Activated CD8-positive, alpha-beta memory T cell treated with anti-CD3 and anti-CD28 coated beads for 36 hours (primary cell): ENCODE data around the gene STRIP1. TPM values are rescaled to one million over a fixed set of nuclear protein-coding genes. Genes with fewer than 3 reads are reported as not detected.

Source experiments
- CTCF ChIA-PET: fragments of 350-600 bp; sonication (Branson Sonifier 250); formaldehyde crosslinking; loops from one replicate; lab custom pipeline; 2021; ENCODE audit warnings: antibody characterized with exemption; lab: Charles Lee
- POLR2A ChIA-PET: fragments of 350-600 bp; sonication (Branson Sonifier 250); formaldehyde crosslinking; loops from one replicate; lab custom pipeline; 2021; ENCODE audit warnings: antibody characterized with exemption; lab: Charles Lee
- total RNA-seq, 2 experiments: library from RNA; stranded (reverse); gene quantifications; one replicate each; pipeline ENCODE4 v1.2.3, GENCODE V29; 2021

STRIP1 gene
- total RNA-seq, 2 experiments from 2014 or later, result 32.3 to 32.7 TPM

DNA sequence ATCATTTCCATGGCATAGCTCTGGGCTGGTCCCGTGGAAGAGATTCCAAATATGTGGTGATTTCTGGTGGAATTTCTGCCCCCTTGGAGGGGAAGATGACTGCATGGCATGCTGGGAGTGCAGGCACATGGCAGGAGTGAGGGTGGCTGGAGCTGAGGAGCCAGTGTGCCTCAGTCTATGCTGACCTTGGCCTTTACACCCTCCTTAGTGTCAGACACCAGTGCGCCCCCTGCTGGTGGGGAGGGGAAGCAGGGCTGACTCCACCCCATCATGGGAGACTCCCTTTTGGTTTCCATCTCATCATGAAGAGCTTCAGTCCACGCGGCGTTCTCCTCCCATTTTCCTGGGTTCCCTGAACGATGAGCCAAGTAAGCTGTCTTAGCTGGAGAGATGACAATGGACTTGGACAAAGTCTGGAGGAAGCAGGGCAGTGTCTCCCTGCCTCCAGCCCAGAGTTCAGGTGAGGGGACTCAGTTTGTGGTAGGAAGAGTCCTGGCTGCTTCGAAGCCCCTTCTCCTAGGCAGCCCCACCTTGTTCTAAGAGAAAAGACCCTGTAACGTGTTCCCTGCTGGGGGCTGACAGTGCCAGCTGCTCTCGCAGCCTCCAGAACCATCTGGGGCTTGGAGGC, 25.7 kb downstream of the STRIP1 start:
- CTCF ChIA-PET, result interaction anchor here (0.6 to 2.6 kb wide), 26 partner anchors 9 to 1886 kb away, joined by 3 to 10 read pairs (median 4); partner anchors contain the start of genes KCNC4 and STRIP1
- POLR2A ChIA-PET, result interaction anchor here (1.1 kb wide), 1 partner anchor 26 kb away, joined by 3 read pairs; the partner anchor contains the start of gene STRIP1

DNA sequence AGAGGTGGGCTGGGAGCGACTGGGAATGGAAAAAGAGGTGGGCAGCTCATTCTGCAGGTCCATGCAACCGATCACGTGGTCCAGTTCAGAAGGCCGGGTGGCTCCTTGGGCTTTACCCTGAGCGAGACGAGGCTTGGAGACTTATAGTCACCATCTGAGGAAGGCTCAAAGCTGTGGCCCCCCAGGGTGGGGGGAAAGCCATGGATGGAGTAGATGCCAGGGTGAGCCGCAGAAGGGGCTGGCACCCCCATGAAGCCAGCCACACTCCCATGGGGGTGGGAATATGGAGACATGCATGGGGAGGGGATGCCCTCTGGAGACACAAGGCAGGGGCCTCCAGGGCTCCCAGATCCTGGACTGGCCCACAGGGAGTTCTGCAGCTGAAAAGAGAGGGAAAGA, 26.2 kb downstream of the STRIP1 start:
- ChIA-PET CTCF (interaction anchor here (0.6 to 2.6 kb wide), 22 partner anchors 8 to 1886 kb away, joined by 3 to 10 read pairs (median 4); partner anchors contain the start of genes KCNC4 and STRIP1), POLR2A (interaction anchor here (1.1 kb wide), 1 partner anchor 26 kb away, joined by 3 read pairs; the partner anchor contains the start of gene STRIP1)

DNA sequence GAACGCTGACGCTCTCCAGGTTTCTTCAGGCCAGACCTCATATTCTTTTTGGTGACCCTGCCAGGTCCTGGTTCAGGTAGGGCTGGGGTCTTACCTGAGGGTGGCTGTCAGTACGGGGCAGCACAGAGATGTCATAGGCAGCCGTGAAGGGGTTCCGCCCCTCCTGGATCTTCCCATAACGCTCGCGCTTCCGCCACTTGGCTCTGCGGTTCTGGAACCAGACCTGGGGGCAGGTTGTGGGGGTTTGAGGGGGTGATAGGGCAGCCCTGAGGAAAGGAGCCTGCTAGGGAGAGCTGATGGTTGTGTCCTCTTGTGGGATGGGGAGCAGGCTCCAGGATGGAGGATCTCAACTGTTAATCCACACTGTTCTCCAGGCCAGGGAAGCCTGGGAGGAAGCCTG, 26.9 kb downstream of the STRIP1 start:
- ChIA-PET CTCF (interaction anchor here (1.0 to 1.2 kb wide), 2 partner anchors 12 to 21 kb away, joined by 3 to 4 read pairs; no protein-coding TSS in a partner anchor), POLR2A (no interaction called here)

DNA sequence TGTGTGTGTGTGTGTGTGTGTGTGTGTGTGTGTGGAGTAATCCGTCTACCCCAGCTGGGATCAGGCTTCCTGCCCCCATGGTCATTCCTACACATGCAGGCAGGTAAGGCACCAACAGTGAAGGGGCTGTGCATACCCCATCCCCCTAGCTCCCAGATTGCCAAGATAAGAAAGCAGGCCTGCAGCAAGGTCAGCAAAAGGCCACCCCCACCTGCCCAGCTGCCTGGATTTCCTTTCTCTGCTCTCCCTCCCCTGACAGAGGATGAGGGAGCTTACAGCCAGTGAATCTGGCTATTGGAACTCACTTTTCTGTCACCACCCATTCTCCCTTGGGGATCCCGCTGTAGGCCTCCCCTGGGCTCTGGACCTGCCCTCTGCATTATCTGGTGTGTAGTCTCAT, 28.2 kb downstream of the STRIP1 start:
- ChIA-PET CTCF (interaction anchor here (0.6 to 1.4 kb wide), 3 partner anchors 9 to 42 kb away, joined by 3 to 6 read pairs (median 3); no protein-coding TSS in a partner anchor), POLR2A (no interaction called here)

DNA sequence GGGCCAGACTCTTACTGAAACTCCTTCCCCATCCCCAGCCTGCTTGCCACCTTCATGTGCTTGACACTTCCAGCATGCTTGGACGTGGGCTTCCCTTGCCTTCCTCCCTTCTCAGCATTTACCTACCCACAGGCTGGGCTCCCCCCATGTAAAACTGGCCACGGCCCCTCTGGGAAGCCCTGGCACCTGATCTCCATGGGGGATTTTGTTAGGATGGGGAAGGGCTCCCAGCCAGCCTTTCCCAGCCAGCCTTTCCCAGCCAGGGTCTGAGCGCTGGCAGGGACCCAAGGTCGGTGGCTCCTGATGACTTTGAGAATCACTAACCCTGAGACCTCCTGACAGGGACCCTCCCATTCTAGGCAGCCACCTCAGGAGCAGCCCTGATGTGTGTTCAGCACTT, 29.4 kb downstream of the STRIP1 start:
- CTCF ChIA-PET, result interaction anchor here (1.8 kb wide), 1 partner anchor 10 kb away, joined by 6 read pairs; no protein-coding TSS in a partner anchor
- POLR2A ChIA-PET, result no interaction called here

DNA sequence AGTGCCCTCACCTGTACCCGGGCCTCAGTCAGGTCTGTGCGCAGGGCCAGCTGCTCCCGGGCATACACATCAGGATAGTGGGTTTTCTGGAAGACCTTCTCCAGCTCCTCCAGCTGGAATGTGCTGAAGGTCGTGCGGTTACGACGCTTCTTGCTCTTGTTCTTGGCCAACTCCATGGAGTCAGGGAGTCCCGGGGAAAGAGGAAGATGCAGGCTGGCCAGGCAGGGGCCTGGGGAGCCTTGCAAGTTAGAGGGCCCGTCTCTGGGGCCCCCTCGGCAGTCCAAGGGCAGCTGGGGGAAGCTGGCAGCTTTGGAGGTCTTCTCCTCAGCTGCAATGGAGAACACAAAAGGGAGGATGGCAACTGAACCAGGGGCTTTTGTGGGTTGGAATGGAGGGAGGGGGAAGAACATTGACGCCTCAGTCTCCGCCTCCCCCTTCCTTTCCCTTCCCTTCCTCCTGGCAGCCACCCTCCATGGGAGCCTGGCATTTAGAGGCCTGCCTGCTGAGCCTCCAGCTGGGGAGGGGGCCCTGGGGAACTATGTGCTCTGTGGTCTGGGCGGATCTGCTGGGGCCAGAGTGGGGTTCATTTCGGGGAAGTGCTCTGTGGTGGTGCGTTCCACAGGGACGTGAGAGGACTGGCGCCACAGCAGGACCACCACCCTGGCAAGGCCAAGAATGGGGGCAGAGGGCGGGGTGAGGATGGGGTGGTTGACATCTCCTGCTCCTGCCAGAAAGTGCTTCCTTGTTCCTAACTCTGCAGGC, 30.3 kb downstream of the STRIP1 start:
- ChIA-PET CTCF (interaction anchor here (1.8 kb wide), 1 partner anchor 11 kb away, joined by 6 read pairs; no protein-coding TSS in a partner anchor), POLR2A (no interaction called here)

DNA sequence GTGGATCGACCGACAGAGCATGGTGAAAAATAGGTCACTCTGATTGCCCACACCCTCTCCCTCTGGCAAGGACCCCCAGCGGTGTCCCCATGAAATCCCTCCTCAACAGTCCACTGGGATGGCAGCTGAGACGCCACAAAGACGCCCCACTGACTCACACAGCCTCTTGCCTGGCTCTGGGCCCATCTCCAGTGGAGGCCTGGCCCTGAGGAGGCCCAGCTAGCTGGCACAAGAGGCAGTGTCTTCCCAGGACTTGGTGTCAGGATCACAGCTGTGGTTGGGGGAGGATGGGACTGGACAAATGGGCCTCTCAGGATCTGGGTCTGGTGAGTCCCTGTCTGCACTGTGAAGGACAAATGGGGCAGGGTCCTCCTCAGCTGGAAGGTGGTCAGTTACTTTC, 31.4 kb downstream of the STRIP1 start:
- CTCF ChIA-PET, result interaction anchor here (1.9 kb wide), 1 partner anchor 22 kb away, joined by 9 read pairs; no protein-coding TSS in a partner anchor
- POLR2A ChIA-PET, result no interaction called here

DNA sequence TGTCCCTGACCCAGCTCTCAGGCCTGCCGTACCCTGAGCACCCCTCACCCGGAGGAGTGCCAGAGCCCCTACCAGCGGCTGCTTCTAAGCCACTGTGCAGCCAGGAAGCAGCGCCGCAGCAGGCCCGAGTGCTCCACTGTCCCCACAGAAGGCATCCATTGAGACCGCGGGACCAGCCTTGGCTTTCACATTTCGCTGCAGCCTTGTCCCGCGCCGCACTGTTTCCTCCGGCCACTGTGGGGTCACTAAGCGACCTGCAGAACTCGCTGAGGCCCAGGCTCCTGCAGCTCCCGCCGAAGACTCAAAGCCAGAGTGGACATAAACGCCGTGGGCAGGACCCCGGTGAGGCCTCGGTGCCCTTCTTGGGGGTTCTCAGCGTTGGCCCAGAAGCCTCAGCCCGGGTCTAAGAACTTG, 33.1 kb downstream of the STRIP1 start:
- ChIA-PET CTCF (interaction anchor here (0.8 to 1.9 kb wide), 4 partner anchors 15 to 38 kb away, joined by 3 to 9 read pairs (median 4); no protein-coding TSS in a partner anchor), POLR2A (no interaction called here)

DNA sequence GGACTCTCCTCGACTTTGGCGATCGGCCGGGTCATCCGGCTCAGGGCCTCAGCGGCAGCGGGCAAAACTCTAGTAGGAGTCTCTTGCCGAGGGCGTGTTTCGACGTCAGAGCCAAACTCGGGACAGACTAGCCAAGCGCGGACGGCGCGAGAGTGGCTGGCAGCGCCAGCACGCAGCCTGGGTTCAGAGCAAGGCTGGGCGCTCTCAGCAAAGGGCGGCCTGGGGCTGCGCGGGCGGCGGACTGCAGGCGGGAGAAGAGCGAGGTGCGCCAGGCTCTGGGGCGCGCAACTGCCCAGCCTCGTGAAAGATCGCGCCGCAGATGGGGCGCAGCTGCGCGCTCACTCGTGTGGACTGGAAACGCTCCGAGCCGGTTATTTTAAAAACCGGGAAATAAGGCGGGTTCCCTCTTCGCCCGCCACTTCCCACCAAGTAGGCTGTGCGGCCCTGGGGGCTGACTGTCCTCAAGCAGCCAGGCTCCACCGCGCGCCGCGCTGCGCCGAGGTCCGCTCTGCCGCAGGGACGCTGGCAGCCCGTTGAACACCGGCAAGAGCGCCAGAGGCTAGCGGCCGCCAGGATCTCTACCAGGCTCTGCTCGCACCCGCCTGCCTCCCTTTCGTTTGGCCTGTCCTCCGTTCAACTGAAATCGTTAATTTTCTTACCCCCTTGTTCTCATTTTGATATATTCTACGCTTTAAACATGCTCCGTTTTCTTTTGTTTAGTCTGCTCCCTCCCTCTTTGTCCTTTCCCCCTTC, 33.6 kb downstream of the STRIP1 start:
- ChIA-PET POLR2A (interaction anchor here (0.6 kb wide), 1 partner anchor 30 kb away, joined by 3 read pairs; no protein-coding TSS in a partner anchor), CTCF (interaction anchor here (1.3 to 1.7 kb wide), 4 partner anchors 8 to 39 kb away, joined by 4 to 6 read pairs (median 6); no protein-coding TSS in a partner anchor)

DNA sequence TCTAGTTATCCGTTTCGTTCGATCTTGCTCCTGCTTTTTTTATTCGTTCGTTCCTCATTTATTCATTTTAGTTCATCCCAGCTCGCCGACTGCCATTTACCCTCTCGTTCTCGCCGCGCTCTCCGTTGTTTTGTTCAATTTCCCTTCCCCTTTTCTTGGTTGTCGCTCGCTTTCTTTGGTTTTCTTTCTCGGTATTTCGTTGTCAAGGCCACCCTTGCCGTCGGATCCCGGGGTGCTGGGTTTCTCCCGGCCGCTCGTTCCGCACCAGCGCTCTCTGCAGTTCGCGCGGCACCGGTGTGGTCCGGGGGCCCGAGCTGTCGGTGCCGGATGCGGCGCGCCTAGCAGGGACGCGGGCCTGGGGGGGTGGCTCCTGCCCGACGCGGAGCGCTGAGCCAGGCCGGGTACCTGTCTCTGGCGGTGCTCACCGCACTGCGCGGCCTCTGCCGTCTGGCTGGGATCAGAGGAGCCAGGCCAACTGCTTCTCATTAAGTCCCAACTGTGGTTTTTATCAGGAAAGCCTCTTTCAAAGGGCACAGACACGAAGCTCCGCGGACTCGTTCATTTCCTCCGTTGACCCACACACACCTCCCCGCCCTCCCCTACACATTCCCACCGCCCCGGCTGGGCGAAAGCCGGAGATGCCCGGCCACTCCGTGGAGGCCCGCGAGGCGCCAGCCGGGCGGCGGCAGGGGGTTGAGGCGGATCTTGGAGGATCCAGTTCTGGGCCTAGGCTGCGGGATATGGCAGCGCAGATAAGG, 34.4 kb downstream of the STRIP1 start:
- POLR2A ChIA-PET, result interaction anchor here (0.6 kb wide), 1 partner anchor 31 kb away, joined by 3 read pairs; no protein-coding TSS in a partner anchor
- CTCF ChIA-PET, result interaction anchor here (0.9 to 1.6 kb wide), 3 partner anchors 9 to 47 kb away, joined by 5 to 6 read pairs (median 6); no protein-coding TSS in a partner anchor

DNA sequence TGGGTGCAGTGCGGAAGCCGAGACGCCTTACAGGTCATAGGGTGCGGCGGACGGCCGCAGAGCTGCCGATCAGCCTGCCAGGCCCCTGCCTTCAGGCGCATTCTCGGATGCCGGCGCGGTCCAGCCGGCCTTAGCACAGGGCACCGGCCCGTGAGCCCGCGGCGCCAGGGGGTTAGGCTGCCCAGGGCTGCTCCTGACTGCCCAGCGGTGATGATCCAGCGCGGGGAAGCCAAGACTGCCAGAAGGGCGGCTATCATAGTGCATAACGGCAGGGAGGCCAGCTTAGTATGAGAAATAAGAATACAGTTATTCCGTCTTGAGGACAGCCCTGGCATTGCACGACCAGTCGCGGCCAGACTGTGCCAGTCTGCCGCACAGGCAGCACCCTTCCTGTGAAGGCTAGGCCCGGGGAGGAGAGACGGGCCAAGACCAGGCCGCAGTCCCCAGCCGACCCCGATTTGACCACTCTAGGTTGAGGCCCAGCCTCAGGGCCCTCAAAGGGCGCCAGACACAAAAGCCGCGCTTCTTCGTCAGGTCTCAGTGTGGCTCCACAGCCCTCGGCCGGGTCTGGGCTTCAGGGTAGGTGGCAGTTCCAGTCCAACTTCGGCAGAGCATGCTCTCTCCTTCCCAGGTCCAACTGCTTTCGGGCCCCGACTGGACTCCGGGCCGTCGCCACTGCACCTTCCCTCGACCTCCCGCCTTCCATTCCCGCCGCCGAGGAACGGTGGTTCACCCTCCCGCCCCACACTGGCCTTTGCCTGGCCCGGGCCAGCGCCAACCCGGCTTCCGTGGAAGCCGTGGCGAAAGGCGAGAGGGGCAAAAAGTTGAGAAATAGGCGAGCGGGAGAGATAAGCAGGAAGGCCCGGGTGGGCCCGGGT, 35.2 kb downstream of the STRIP1 start:
- ChIA-PET POLR2A (no interaction called here), CTCF (interaction anchor here (0.9 to 1.6 kb wide), 4 partner anchors 10 to 46 kb away, joined by 5 to 6 read pairs (median 6); no protein-coding TSS in a partner anchor)

DNA sequence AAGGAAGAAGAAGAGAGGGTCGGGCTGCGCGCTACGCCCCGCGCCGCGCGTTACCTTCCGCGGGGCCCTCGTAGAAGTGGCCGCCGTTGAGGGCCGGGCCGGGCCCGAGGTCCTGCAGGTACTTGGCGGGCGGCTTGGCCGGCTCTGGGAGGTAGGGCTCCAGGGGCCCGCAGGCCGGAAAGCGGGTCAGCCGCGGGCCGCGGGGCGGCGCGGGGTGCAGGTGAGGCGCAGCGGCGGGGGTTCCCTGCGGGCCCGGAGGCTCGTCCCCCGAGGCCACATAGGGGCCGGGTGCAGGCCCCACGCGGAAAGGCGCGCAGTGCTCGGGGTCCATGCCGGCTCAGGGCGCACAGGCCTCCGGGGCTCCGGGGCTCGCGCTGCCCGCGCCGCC, 35.9 kb downstream of the STRIP1 start:
- POLR2A ChIA-PET, result no interaction called here

DNA sequence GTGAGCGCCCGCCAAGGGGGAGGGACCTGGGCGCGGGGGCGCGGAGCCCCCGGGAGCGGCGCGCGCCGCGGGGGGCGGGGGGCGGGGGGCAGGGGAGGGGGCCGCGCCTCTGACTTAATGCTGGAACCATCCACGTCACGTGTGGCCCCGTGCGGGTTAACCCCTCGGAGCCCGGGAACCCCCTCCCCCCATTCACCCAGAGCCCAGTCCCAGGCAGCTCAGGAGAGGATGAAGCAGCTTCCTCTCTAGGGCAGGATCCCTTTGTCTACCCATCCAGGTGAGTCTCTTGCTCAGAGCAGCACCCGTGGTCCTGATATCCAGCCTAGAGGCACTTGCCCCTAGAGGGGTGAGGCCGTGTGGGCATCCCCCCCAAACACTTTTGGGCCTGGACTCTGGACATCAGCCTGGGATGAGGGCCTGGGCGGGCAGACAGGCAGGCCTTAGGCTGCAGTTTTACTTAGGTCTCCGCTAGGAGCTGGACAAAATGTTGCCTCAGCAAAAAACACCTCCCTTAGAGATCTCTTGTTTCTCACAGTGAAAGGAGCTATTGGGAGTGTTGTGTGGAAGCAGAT, 36.3 kb downstream of the STRIP1 start, which contains the start of gene ALX3:
Gene ALX3 (minus strand): TSS at position 2 of the 572 bp plus-strand sequence. CDS start 60 bp downstream, outside the sequence.
- POLR2A ChIA-PET, result interaction anchor here (0.5 kb wide), 1 partner anchor 791 kb away, joined by 3 read pairs; no protein-coding TSS in a partner anchor
- CTCF ChIA-PET, result interaction anchor here (0.5 to 1.8 kb wide), 4 partner anchors 17 to 102 kb away, joined by 3 to 11 read pairs (median 4); no protein-coding TSS in a partner anchor

More for the DNA sequence above, 35.9 kb downstream of the STRIP1 start:
- CTCF ChIA-PET, result interaction anchor here (1.6 to 1.8 kb wide), 3 partner anchors 16 to 35 kb away, joined by 3 to 11 read pairs (median 5); no protein-coding TSS in a partner anchor

DNA sequence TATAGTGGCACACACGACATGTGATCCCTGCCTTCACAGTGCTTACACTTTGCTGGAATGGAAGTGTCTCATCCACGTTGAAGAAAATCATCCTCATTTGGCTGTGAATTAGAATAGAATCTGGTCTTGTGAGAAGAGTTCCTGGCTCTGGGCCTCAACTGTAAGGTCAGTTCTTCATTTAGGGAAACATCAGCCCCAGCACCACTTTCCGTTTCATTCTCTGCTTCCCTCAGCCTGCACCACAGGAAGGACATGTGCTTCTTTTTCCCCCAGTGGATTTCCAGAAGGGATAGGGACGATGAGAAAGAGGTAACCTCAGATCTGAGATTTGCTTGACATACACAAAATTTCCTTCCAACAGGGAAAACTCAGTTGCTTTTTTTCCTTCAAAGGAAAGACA, 39.7 kb downstream of the STRIP1 start:
- POLR2A ChIA-PET, result no interaction called here
- CTCF ChIA-PET, result interaction anchor here (1.5 to 2.2 kb wide), 2 partner anchors 14 kb away, joined by 6 to 7 read pairs; no protein-coding TSS in a partner anchor

DNA sequence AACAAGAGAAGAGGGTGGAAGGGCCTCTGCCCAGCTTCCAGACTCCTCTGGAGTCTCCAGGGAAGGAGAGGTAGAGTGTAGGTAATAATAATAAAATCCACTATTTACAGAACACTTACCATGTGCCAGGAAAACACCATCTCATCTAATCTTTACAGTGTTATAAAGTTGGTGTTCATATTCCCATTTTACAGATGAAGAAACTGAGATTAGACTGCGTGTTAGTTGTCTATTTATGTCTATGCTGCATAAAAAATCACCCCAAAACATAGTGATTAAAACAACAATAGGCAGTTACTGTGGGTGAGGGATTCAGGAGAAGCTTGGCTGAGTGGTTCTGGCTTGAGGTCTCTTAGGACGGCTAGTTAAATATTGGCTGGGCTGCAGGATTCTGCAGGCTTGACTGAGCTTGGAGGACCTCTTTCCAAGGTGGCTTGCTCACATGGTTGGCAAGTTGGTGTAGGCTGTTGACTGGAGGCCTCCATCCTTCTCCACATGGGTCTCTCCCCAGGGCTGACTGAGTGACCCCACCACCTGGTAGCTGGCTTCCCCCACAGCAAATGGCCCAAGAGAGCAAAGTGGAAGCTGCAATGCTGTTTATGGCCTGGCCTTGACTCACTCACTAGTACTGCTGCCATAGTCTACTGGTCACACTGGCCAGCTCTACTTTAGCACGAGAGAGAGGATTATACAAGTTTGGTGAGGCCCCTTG, 42.5 kb downstream of the STRIP1 start:
- CTCF ChIA-PET, result interaction anchor here (1.2 to 1.7 kb wide), 2 partner anchors 11 to 437 kb away, joined by 3 to 8 read pairs; no protein-coding TSS in a partner anchor
- POLR2A ChIA-PET, result no interaction called here
